HEK293T (cell line): Measurements from ENCODE around the gene COQ8B.
"Not testable (repeated sequence)": the region's sequence is repeated elsewhere in the genome, so short reads cannot be mapped to it uniquely, and the experiment has no call there.

ENCODE experiments used
- ARNT ChIP-seq: fragments of 450-650 bp; IDR thresholded peaks from 2 replicates; pipeline ENCODE4 v1.6.1; 2017; ENCODE audit warnings: mild to moderate bottlenecking
- BHLHE40 ChIP-seq: fragments of 450-650 bp; IDR thresholded peaks from 2 replicates; pipeline ENCODE4 v1.6.1; 2016; ENCODE audit warnings: mild to moderate bottlenecking, moderate library complexity, borderline replicate concordance
- CTBP1 ChIP-seq: fragments of 450-650 bp; IDR thresholded peaks from 2 replicates; pipeline ENCODE4 v1.6.1; 2016; ENCODE audit warnings: borderline replicate concordance
- ELF4 ChIP-seq: fragments of 450-650 bp; IDR thresholded peaks from 2 replicates; pipeline ENCODE4 v1.6.1; 2017; ENCODE audit warnings: antibody characterized with exemption
- FOXA1 ChIP-seq: fragments of 450-650 bp; IDR thresholded peaks from 2 replicates; pipeline ENCODE4 v1.6.1; 2016; ENCODE audit warnings: mild to moderate bottlenecking
- FOXK2 ChIP-seq: fragments of 450-650 bp; IDR thresholded peaks from 2 replicates; pipeline ENCODE4 v1.6.1; 2016; ENCODE audit warnings: mild to moderate bottlenecking
- FOXM1 ChIP-seq: fragments of 450-650 bp; IDR thresholded peaks from 2 replicates; pipeline ENCODE4 v1.6.1; 2017; ENCODE audit warnings: mild to moderate bottlenecking, borderline replicate concordance
- HDGF ChIP-seq: fragments of 450-650 bp; IDR thresholded peaks from 2 replicates; pipeline ENCODE4 v1.6.1; 2017; ENCODE audit warnings: antibody characterized with exemption, borderline replicate concordance
- L3MBTL2 ChIP-seq: fragments of 450-650 bp; conservative IDR thresholded peaks from 2 replicates; pipeline ENCODE4 v1.6.1; 2016; ENCODE audit warnings: mild to moderate bottlenecking
- NFRKB ChIP-seq: fragments of 450-650 bp; IDR thresholded peaks from 2 replicates; pipeline ENCODE4 v1.6.1; 2016; ENCODE audit warnings: mild to moderate bottlenecking, moderate library complexity
- SP1 ChIP-seq: fragments of 450-650 bp; IDR thresholded peaks from 2 replicates; pipeline ENCODE4 v1.6.1; 2017
- TARDBP ChIP-seq: fragments of 450-650 bp; IDR thresholded peaks from 2 replicates; pipeline ENCODE4 v1.6.1; 2016
- ZNF384 ChIP-seq: fragments of 450-650 bp; IDR thresholded peaks from 2 replicates; pipeline ENCODE4 v1.6.1; 2016
- TF ChIP-seq, protein P1 (sequence below): fragments of 450-650 bp; IDR thresholded peaks from 2 replicates; pipeline ENCODE4 v1.6.1; 2016

GRCh38 chr19:40655684-40656083 is 61.0 kb downstream of the COQ8B start:
- TF ChIP-seq SP1, BHLHE40, CTBP1, FOXK2, ELF4, ZNF384, FOXA1, FOXM1, HDGF, TARDBP, L3MBTL2, NFRKB, ARNT: not testable (repeated sequence)
- TF ChIP-seq, protein P1, sequence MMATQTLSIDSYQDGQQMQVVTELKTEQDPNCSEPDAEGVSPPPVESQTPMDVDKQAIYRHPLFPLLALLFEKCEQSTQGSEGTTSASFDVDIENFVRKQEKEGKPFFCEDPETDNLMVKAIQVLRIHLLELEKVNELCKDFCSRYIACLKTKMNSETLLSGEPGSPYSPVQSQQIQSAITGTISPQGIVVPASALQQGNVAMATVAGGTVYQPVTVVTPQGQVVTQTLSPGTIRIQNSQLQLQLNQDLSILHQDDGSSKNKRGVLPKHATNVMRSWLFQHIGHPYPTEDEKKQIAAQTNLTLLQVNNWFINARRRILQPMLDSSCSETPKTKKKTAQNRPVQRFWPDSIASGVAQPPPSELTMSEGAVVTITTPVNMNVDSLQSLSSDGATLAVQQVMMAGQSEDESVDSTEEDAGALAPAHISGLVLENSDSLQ: not testable (repeated sequence)
